Neural cell (in vitro differentiated cells): ENCODE measurements around the gene LRRC8B. TPM values are rescaled to one million over a fixed set of nuclear protein-coding genes. Genes with fewer than 3 reads are reported as not detected.
"Not testable (repeated sequence)": the region's sequence is repeated elsewhere in the genome, so short reads cannot be mapped to it uniquely, and the experiment has no call there.

Source experiments
- H2AFZ ChIP-seq: fragments of 200-600, 300-800 bp; sonication (generic), shearing (Covaris generic); 2 replicates; pipeline ENCODE4 v1.6.0; 2014; ENCODE audit warnings: low read depth, mild to moderate bottlenecking, antibody characterized with exemption, low read length, moderate library complexity
- H3F3A ChIP-seq: fragments of 200-600 bp; shearing (Covaris generic); 2 replicates; pipeline ENCODE4 v1.6.1; 2016; ENCODE audit warnings: mild to moderate bottlenecking, moderate library complexity, mixed read lengths, antibody characterized with exemption, low read length; ENCODE audit not compliant: insufficient read depth, poor library complexity, severe bottlenecking
- H3K27ac ChIP-seq: fragments of 200-600, 300-800 bp; sonication (generic), shearing (Covaris generic); 2 replicates; pipeline ENCODE4 v1.5.1; 2014; ENCODE audit warnings: mild to moderate bottlenecking, low read length, moderate library complexity
- H3K27me3 ChIP-seq: fragments of 300-800, 200-600 bp; sonication (generic), shearing (Covaris generic); 2 replicates; pipeline ENCODE4 v1.6.0; 2014; ENCODE audit warnings: mild to moderate bottlenecking, low read depth, low read length, moderate library complexity; ENCODE audit not compliant: insufficient read depth
- H3K36me3 ChIP-seq: fragments of 300-800, 200-600 bp; sonication (generic), shearing (Covaris generic); 2 replicates; pipeline ENCODE4 v1.5.1; 2014; ENCODE audit warnings: mild to moderate bottlenecking, antibody characterized with exemption, low read length, moderate library complexity; ENCODE audit not compliant: insufficient read depth
- H3K4me2 ChIP-seq: fragments of 300-800, 200-600 bp; sonication (generic), shearing (Covaris generic); 2 replicates; pipeline ENCODE4 v1.6.0; 2014; ENCODE audit warnings: mild to moderate bottlenecking, low read length
- H3K4me3 ChIP-seq: fragments of 300-800, 200-600 bp; sonication (generic), shearing (Covaris generic); 2 replicates; pipeline ENCODE4 v1.5.1; 2014; ENCODE audit warnings: mild to moderate bottlenecking, low read length, moderate library complexity
- H3K79me2 ChIP-seq: fragments of 200-600 bp; shearing (Covaris generic); replicated peaks from 2 replicates; pipeline ENCODE4 v1.6.0; 2014; ENCODE audit warnings: mild to moderate bottlenecking, low read length, moderate library complexity; ENCODE audit not compliant: insufficient read depth
- H3K9ac ChIP-seq: fragments of 300-800, 200-600 bp; sonication (generic), shearing (Covaris generic); 2 replicates; pipeline ENCODE4 v1.6.1; 2016; ENCODE audit warnings: mild to moderate bottlenecking, low read length, mixed read lengths
- H3K9me2 ChIP-seq: fragments of 200-600 bp; shearing (Covaris generic); 2 replicates; pipeline ENCODE4 v1.6.1; 2016; ENCODE audit warnings: mild to moderate bottlenecking, low read length, mixed read lengths; ENCODE audit not compliant: insufficient read depth
- H3K9me3 ChIP-seq: fragments of 200-600, 300-800 bp; sonication (generic), shearing (Covaris generic); 2 replicates; pipeline ENCODE4 v1.6.1; 2016; ENCODE audit warnings: mild to moderate bottlenecking, mixed run types, low read length, moderate library complexity, mixed read lengths
- H4K20me1 ChIP-seq: fragments of 200-600 bp; shearing (Covaris generic); 2 replicates; pipeline ENCODE4 v1.6.1; 2016; ENCODE audit warnings: mild to moderate bottlenecking, mixed run types; ENCODE audit not compliant: insufficient read depth
- EP300 ChIP-seq: fragments of 450-650 bp; conservative IDR thresholded peaks from 2 replicates; pipeline ENCODE4 v1.6.1; 2014; ENCODE audit warnings: antibody characterized with exemption, mild to moderate bottlenecking, moderate library complexity; ENCODE audit not compliant: poor library complexity, severe bottlenecking
- EZH2 ChIP-seq: fragments of 200-600, 300-800 bp; shearing (Covaris generic), sonication (generic); IDR thresholded peaks from 2 replicates; pipeline ENCODE4 v1.6.1; 2014; ENCODE audit warnings: antibody characterized with exemption, low read length, borderline replicate concordance, mild to moderate bottlenecking; ENCODE audit not compliant: insufficient read depth, poor library complexity, severe bottlenecking
- MXI1 ChIP-seq: fragments of 450-650 bp; conservative IDR thresholded peaks from 2 replicates; pipeline ENCODE4 v1.6.1; 2014; ENCODE audit warnings: antibody characterized with exemption, mild to moderate bottlenecking; ENCODE audit not compliant: poor library complexity, severe bottlenecking
- POLR2AphosphoS5 ChIP-seq: IDR thresholded peaks from 2 replicates; pipeline ENCODE4 v1.6.1; 2012
- RAD21 ChIP-seq: fragments of 450-650 bp; conservative IDR thresholded peaks from 2 replicates; pipeline ENCODE4 v1.6.1; 2014; ENCODE audit warnings: antibody characterized with exemption, mild to moderate bottlenecking, moderate library complexity
- SMC3 ChIP-seq: fragments of 450-650 bp; conservative IDR thresholded peaks from 2 replicates; pipeline ENCODE4 v1.6.1; 2014; ENCODE audit warnings: antibody characterized with exemption, mild to moderate bottlenecking, moderate library complexity; ENCODE audit not compliant: poor library complexity
- TAF1 ChIP-seq: IDR thresholded peaks from 2 replicates; pipeline ENCODE4 v1.6.1; 2012; ENCODE audit warnings: low read depth
- polyA plus RNA-seq: library from polyadenylated mRNA; depleted of rRNA; stranded (reverse); fragments of >200 nt; gene quantifications from 2 replicates; pipeline ENCODE4 v1.2.3, GENCODE V29; 2014
- TF ChIP-seq, protein P1 (sequence below): fragments of 450-650 bp; IDR thresholded peaks from 2 replicates; pipeline ENCODE4 v1.5.1; 2014; ENCODE audit warnings: antibody characterized with exemption, mild to moderate bottlenecking, moderate library complexity; ENCODE audit not compliant: poor library complexity, severe bottlenecking
- TF ChIP-seq, protein P2 (sequence below): IDR thresholded peaks from 2 replicates; pipeline ENCODE4 v1.6.1; 2012; ENCODE audit warnings: borderline replicate concordance

The LRRC8B gene
- polyA plus RNA-seq, 1 donor from 2014 or later = 15.9 TPM

DNA sequence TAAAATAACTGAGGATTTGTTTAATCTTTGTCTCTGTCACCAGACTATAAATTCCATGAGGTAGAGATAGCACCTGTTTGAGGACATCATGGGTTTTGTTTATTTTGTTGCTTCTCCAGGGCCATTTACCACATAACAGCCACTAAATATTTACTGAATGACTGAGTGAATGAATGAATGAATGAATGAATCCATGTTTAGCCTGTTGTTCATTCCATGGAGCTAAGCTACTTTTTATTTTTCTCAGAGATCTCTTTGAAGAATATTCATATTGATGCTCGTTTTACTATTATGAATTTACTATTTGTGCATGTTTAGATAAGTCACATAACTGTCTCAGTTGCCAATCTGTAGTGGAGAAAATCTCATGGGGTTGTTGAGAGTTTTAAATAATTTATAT is 17.7 kb downstream of the LRRC8B start:
- Histone ChIP-seq H3K27ac (no peak overlapping the region), H3K9me3 (no peaks in the 10 kb centered on the region), H3K27me3 (no peaks in the 10 kb centered on the region), H3K9me2 (no peaks in the 10 kb centered on the region), H2AFZ (no peak overlapping the region), H4K20me1 (no peaks in the 10 kb centered on the region), H3K36me3 (no peaks in the 10 kb centered on the region), H3K79me2 (peaks cover 19% of the 10 kb centered on the region), H3F3A (no peaks in the 10 kb centered on the region), H3K9ac (no peak overlapping the region), H3K4me2 (no peak overlapping the region), H3K4me3 (no peak overlapping the region)
- TF ChIP-seq EP300 = no peak
- no peak for TF ChIP-seq SMC3
- no peak for TF ChIP-seq RAD21
- no peak for TF ChIP-seq TAF1
- no peak for TF ChIP-seq MXI1
- TF ChIP-seq, protein P1, sequence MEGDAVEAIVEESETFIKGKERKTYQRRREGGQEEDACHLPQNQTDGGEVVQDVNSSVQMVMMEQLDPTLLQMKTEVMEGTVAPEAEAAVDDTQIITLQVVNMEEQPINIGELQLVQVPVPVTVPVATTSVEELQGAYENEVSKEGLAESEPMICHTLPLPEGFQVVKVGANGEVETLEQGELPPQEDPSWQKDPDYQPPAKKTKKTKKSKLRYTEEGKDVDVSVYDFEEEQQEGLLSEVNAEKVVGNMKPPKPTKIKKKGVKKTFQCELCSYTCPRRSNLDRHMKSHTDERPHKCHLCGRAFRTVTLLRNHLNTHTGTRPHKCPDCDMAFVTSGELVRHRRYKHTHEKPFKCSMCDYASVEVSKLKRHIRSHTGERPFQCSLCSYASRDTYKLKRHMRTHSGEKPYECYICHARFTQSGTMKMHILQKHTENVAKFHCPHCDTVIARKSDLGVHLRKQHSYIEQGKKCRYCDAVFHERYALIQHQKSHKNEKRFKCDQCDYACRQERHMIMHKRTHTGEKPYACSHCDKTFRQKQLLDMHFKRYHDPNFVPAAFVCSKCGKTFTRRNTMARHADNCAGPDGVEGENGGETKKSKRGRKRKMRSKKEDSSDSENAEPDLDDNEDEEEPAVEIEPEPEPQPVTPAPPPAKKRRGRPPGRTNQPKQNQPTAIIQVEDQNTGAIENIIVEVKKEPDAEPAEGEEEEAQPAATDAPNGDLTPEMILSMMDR = no peak
- no peak for TF ChIP-seq POLR2AphosphoS5
- no peak for TF ChIP-seq EZH2
- TF ChIP-seq, protein P2, sequence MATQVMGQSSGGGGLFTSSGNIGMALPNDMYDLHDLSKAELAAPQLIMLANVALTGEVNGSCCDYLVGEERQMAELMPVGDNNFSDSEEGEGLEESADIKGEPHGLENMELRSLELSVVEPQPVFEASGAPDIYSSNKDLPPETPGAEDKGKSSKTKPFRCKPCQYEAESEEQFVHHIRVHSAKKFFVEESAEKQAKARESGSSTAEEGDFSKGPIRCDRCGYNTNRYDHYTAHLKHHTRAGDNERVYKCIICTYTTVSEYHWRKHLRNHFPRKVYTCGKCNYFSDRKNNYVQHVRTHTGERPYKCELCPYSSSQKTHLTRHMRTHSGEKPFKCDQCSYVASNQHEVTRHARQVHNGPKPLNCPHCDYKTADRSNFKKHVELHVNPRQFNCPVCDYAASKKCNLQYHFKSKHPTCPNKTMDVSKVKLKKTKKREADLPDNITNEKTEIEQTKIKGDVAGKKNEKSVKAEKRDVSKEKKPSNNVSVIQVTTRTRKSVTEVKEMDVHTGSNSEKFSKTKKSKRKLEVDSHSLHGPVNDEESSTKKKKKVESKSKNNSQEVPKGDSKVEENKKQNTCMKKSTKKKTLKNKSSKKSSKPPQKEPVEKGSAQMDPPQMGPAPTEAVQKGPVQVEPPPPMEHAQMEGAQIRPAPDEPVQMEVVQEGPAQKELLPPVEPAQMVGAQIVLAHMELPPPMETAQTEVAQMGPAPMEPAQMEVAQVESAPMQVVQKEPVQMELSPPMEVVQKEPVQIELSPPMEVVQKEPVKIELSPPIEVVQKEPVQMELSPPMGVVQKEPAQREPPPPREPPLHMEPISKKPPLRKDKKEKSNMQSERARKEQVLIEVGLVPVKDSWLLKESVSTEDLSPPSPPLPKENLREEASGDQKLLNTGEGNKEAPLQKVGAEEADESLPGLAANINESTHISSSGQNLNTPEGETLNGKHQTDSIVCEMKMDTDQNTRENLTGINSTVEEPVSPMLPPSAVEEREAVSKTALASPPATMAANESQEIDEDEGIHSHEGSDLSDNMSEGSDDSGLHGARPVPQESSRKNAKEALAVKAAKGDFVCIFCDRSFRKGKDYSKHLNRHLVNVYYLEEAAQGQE = no peak

DNA sequence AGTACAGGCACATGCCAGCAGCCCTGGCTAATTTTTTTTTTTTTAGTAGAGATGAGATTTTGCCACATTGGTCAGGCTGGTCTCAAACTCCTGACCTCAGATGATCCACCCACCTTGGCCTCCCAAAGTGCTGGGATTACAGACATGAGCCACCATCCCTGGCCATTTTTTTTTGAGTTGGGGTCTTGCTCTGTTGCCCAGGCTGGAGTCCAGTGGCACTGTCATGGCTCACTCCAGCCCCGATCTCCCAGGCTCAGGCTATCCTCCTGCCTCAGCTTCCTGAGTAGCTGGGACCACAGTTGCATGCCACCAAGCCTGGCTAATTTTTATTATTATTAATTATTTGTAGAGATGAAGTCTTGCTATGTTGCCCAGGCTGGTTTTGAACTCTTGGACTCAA is 19.0 kb downstream of the LRRC8B start:
- H3K79me2 ChIP-seq = peaks cover 19% of the 10 kb centered on the region
- not testable (repeated sequence) for H3F3A ChIP-seq, H3K36me3 ChIP-seq, H3K9me2 ChIP-seq, H3K4me3 ChIP-seq, H2AFZ ChIP-seq, H3K9me3 ChIP-seq, H3K9ac ChIP-seq, H4K20me1 ChIP-seq, H3K4me2 ChIP-seq, H3K27me3 ChIP-seq, H3K27ac ChIP-seq

DNA sequence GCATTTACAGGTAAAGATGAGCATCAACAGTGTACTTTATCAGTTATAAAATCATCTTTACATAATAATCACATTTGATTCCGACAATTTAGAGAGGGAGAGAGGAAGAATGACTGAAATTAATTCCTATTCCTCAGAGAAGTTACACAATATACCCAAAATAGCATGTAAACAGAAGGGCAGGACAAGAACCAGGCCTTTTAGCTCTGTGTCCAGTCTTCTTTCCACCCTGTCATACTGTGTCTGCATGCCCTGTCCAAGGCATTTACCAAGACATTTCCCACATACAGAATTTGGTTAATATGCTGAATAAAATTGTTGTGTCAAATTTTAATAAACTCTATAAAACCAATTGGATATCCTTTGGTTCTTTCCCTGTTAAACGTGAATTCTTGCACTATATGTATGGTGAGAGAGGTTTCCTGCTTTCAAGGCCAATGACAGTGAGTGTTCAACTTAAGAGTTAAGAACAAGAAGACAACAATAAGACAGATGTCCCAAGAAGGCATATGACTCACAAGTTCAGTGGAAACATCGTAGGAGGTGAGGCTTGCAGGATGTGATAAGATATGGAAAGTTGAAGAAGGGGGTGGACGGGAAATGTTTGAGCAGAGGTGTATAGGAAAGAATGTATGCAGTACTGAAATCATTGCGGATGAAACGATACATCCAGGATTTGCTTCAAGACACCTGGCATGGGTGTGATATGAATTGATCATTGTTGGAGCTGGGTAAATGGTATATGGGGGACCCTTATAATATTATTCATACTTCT is 20.8 kb downstream of the LRRC8B start:
- Histone ChIP-seq H3F3A (peaks cover 4% of the 10 kb centered on the region), H3K79me2 (peaks cover 15% of the 10 kb centered on the region), H3K4me2 (no peak overlapping the region), H3K36me3 (no peaks in the 10 kb centered on the region), H3K9me3 (no peaks in the 10 kb centered on the region), H3K9ac (no peak overlapping the region), H3K27ac (no peak overlapping the region), H4K20me1 (no peaks in the 10 kb centered on the region), H2AFZ (no peak overlapping the region), H3K9me2 (no peaks in the 10 kb centered on the region), H3K27me3 (no peaks in the 10 kb centered on the region), H3K4me3 (no peak overlapping the region)
- TF ChIP-seq SMC3 (no peak), EZH2 (no peak), RAD21 (no peak), MXI1 (no peak), POLR2AphosphoS5 (no peak), TAF1 (no peak), EP300 (no peak)
- TF ChIP-seq, protein P2 = no peak
- TF ChIP-seq, protein P1 = no peak
